ENCODE data around the gene APOA5. TPM values are rescaled to one million over a fixed set of nuclear protein-coding genes. Genes with fewer than 3 reads are reported as not detected.
"Not testable (repeated sequence)": the region's sequence is repeated elsewhere in the genome, so short reads cannot be mapped to it uniquely, and the experiment has no call there.

The APOA5 gene
- total and polyA plus RNA-seq, 4 donors, result not detected

GRCh38 chr11:116775975-116776374 is 15.7 kb downstream of the APOA5 start:
- peaks cover 9% of the 10 kb centered on the region for H3K4me1 ChIP-seq (ENCODE audit: control insufficient read depth, insufficient read depth, low read length)
- no peak overlapping the region for H3K27ac ChIP-seq (ENCODE audit: low read depth, low read length)
- no peak for DNase-seq (ENCODE audit: low read depth in 4 of 6, low spot score in 6 of 6)
- peaks cover 23% of the 10 kb centered on the region for H3K36me3 ChIP-seq (ENCODE audit: control insufficient read depth, insufficient read depth, low read length)
- H3K27me3 ChIP-seq (ENCODE audit: control insufficient read depth, insufficient read depth, low read length), result no peaks in the 10 kb centered on the region
- no peak overlapping the region for H3K4me3 ChIP-seq (ENCODE audit: low read depth, low read length)
- no peaks in the 10 kb centered on the region for H3K9me3 ChIP-seq (ENCODE audit: control insufficient read depth, insufficient read depth, low read length)
- whole genome bisulfite sequencing (ENCODE audit: insufficient coverage), result 98% methylated on average over 4 of the region's 5 CpGs

GRCh38 chr11:116774661-116775060 is 17.0 kb downstream of the APOA5 start:
- no peak for DNase-seq (ENCODE audit: low read depth in 4 of 6, low spot score in 6 of 6)
- no peak overlapping the region for H3K4me3 ChIP-seq (ENCODE audit: low read depth, low read length)
- H3K36me3 ChIP-seq (ENCODE audit: control insufficient read depth, insufficient read depth, low read length), result peaks cover 16% of the 10 kb centered on the region
- H3K9me3 ChIP-seq (ENCODE audit: control insufficient read depth, insufficient read depth, low read length), result no peaks in the 10 kb centered on the region
- H3K27ac ChIP-seq (ENCODE audit: low read depth, low read length), result no peak overlapping the region
- H3K27me3 ChIP-seq (ENCODE audit: control insufficient read depth, insufficient read depth, low read length), result no peaks in the 10 kb centered on the region
- peaks cover 9% of the 10 kb centered on the region for H3K4me1 ChIP-seq (ENCODE audit: control insufficient read depth, insufficient read depth, low read length)
- WGBS (ENCODE audit: insufficient coverage), result 55% methylated on average over 5 of the region's 5 CpGs

GRCh38 chr11:116773203-116774097 is 18.2 kb downstream of the APOA5 start:
- H3K27ac ChIP-seq (ENCODE audit: low read depth, low read length), result peak overlapping the region; percentile 95
- peaks cover 9% of the 10 kb centered on the region for H3K4me1 ChIP-seq (ENCODE audit: control insufficient read depth, insufficient read depth, low read length)
- H3K9me3 ChIP-seq (ENCODE audit: control insufficient read depth, insufficient read depth, low read length), result no peaks in the 10 kb centered on the region
- peaks cover 12% of the 10 kb centered on the region for H3K36me3 ChIP-seq (ENCODE audit: control insufficient read depth, insufficient read depth, low read length)
- WGBS (ENCODE audit: insufficient coverage), result 0% methylated on average over 10 of the region's 25 CpGs
- peak overlapping the region; percentile 97 for H3K4me3 ChIP-seq (ENCODE audit: low read depth, low read length)
- H3K27me3 ChIP-seq (ENCODE audit: control insufficient read depth, insufficient read depth, low read length), result no peaks in the 10 kb centered on the region
- DNase-seq (ENCODE audit: low read depth in 4 of 6, low spot score in 6 of 6), result peak in 2 of 6 donors; percentile 31 to 35

GRCh38 chr11:116772443-116773202 is 19.1 kb downstream of the APOA5 start, which contains the start of gene BUD13:
BUD13 (minus strand) TSS chr11:116772987; CDS start chr11:116772964, 23 bp downstream.
- under 1% methylated on average over 68 of the region's 73 CpGs for WGBS (ENCODE audit: insufficient coverage)
- Histone ChIP-seq H3K4me1 (ENCODE audit: control insufficient read depth, insufficient read depth, low read length) (peaks cover 9% of the 10 kb centered on the region), H3K9me3 (ENCODE audit: control insufficient read depth, insufficient read depth, low read length) (no peaks in the 10 kb centered on the region)

GRCh38 chr11:116771935-116772334 is 19.7 kb downstream of the APOA5 start:
- H3K27ac ChIP-seq (ENCODE audit: low read depth, low read length), result peak overlapping the region; percentile 95
- 27% methylated on average over 1 of the region's 2 CpGs for WGBS (ENCODE audit: insufficient coverage)
- DNase-seq (ENCODE audit: low read depth in 4 of 6, low spot score in 6 of 6), result no peak
- H3K9me3 ChIP-seq (ENCODE audit: control insufficient read depth, insufficient read depth, low read length), result no peaks in the 10 kb centered on the region
- peaks cover 12% of the 10 kb centered on the region for H3K36me3 ChIP-seq (ENCODE audit: control insufficient read depth, insufficient read depth, low read length)
- peak overlapping the region; percentile 97 for H3K4me3 ChIP-seq (ENCODE audit: low read depth, low read length)
- no peaks in the 10 kb centered on the region for H3K27me3 ChIP-seq (ENCODE audit: control insufficient read depth, insufficient read depth, low read length)
- H3K4me1 ChIP-seq (ENCODE audit: control insufficient read depth, insufficient read depth, low read length), result peaks cover 9% of the 10 kb centered on the region

More at GRCh38 chr11:116772443-116773202, 19.1 kb downstream of the APOA5 start, which contains the start of gene BUD13:
- H3K27me3 ChIP-seq (ENCODE audit: control insufficient read depth, insufficient read depth, low read length), result no peaks in the 10 kb centered on the region
- peak within 1 kb of the TSS; percentile 97 for H3K4me3 ChIP-seq (ENCODE audit: low read depth, low read length)
- H3K36me3 ChIP-seq (ENCODE audit: control insufficient read depth, insufficient read depth, low read length), result peaks cover 7% of the 10 kb centered on the region
- peak; percentile 79 to 97 (median 84) for DNase-seq (ENCODE audit: low read depth in 4 of 6, low spot score in 6 of 6)
- peak within 1 kb of the TSS; percentile 95 for H3K27ac ChIP-seq (ENCODE audit: low read depth, low read length)

GRCh38 chr11:116762132-116762531 is 29.5 kb downstream of the APOA5 start:
- no peak overlapping the region for H3K4me3 ChIP-seq (ENCODE audit: low read depth, low read length)
- 86% methylated on average over 1 of the region's 2 CpGs for WGBS (ENCODE audit: insufficient coverage)
- H3K36me3 ChIP-seq (ENCODE audit: control insufficient read depth, insufficient read depth, low read length), result peaks cover 37% of the 10 kb centered on the region
- H3K4me1 ChIP-seq (ENCODE audit: control insufficient read depth, insufficient read depth, low read length), result no peaks in the 10 kb centered on the region
- no peak for DNase-seq (ENCODE audit: low read depth in 4 of 6, low spot score in 6 of 6)
- H3K9me3 ChIP-seq (ENCODE audit: control insufficient read depth, insufficient read depth, low read length), result no peaks in the 10 kb centered on the region
- H3K27ac ChIP-seq (ENCODE audit: low read depth, low read length), result no peak overlapping the region
- H3K27me3 ChIP-seq (ENCODE audit: control insufficient read depth, insufficient read depth, low read length), result no peaks in the 10 kb centered on the region

GRCh38 chr11:116756044-116756443 is 35.6 kb downstream of the APOA5 start:
- WGBS (ENCODE audit: insufficient coverage), result 99% methylated on average over 7 of the region's 8 CpGs
- not testable (repeated sequence) for H3K27ac ChIP-seq (ENCODE audit: low read depth, low read length); H3K27me3 ChIP-seq (ENCODE audit: control insufficient read depth, insufficient read depth, low read length); DNase-seq (ENCODE audit: low read depth in 4 of 6, low spot score in 6 of 6); H3K4me3 ChIP-seq (ENCODE audit: low read depth, low read length); H3K9me3 ChIP-seq (ENCODE audit: control insufficient read depth, insufficient read depth, low read length); H3K4me1 ChIP-seq (ENCODE audit: control insufficient read depth, insufficient read depth, low read length)
- peaks cover 38% of the 10 kb centered on the region for H3K36me3 ChIP-seq (ENCODE audit: control insufficient read depth, insufficient read depth, low read length)

GRCh38 chr11:116750070-116750718 is 41.5 kb downstream of the APOA5 start:
- no peaks in the 10 kb centered on the region for H3K9me3 ChIP-seq (ENCODE audit: control insufficient read depth, insufficient read depth, low read length)
- H3K4me3 ChIP-seq (ENCODE audit: low read depth, low read length), result no peak overlapping the region
- WGBS (ENCODE audit: insufficient coverage), result 97% methylated on average over 2 of the region's 2 CpGs
- DNase-seq (ENCODE audit: low read depth in 4 of 6, low spot score in 6 of 6), result no peak
- peaks cover 23% of the 10 kb centered on the region for H3K36me3 ChIP-seq (ENCODE audit: control insufficient read depth, insufficient read depth, low read length)
- H3K27me3 ChIP-seq (ENCODE audit: control insufficient read depth, insufficient read depth, low read length), result no peaks in the 10 kb centered on the region
- no peaks in the 10 kb centered on the region for H3K4me1 ChIP-seq (ENCODE audit: control insufficient read depth, insufficient read depth, low read length)
- H3K27ac ChIP-seq (ENCODE audit: low read depth, low read length), result no peak overlapping the region

- no peaks in the 10 kb centered on the region for H3K27me3 ChIP-seq (ENCODE audit: control insufficient read depth, insufficient read depth, low read length)
- no peak overlapping the region for H3K27ac ChIP-seq (ENCODE audit: low read depth, low read length)
- H3K4me3 ChIP-seq (ENCODE audit: low read depth, low read length), result no peak overlapping the region
- H3K36me3 ChIP-seq (ENCODE audit: control insufficient read depth, insufficient read depth, low read length), result peaks cover 4% of the 10 kb centered on the region
- H3K4me1 ChIP-seq (ENCODE audit: control insufficient read depth, insufficient read depth, low read length), result no peaks in the 10 kb centered on the region
- no peaks in the 10 kb centered on the region for H3K9me3 ChIP-seq (ENCODE audit: control insufficient read depth, insufficient read depth, low read length)
- DNase-seq (ENCODE audit: low read depth in 4 of 6, low spot score in 6 of 6), result no peak
- WGBS (ENCODE audit: insufficient coverage), result no CpG with 5 or more reads among the region's 6 CpGs
Measured at GRCh38 chr11:116742104-116742503, 49.6 kb downstream of the APOA5 start.

All from spinal cord (tissue), 10 donors.